A549 (cell line): ENCODE data around the gene RABGAP1L. TPM values are rescaled to one million over a fixed set of nuclear protein-coding genes. Genes with fewer than 3 reads are reported as not detected.
"Not testable (repeated sequence)": the region's sequence is repeated elsewhere in the genome, so short reads cannot be mapped to it uniquely, and the experiment has no call there.

Experiments used
- ATAC-seq, 2 experiments: fragments of 200-7000 bp in 1 of 2; fragments of >200 bp in 1 of 2; cut with Nextera tagmentation in 1 of 2; cut with Tn5 transposase in 1 of 2; 3 replicates each; pipeline versions ENCODE4 v1.8.0 to v1.9.1; 2018 to 2020; ENCODE audit warnings: mild to moderate bottlenecking in 1 of 2, moderate library complexity in 1 of 2
- CTCF ChIA-PET: fragments of 300-600 bp; sonication (Branson Sonifier 250); formaldehyde crosslinking; extraction: SDS; loops from one replicate; lab custom pipeline; 2021; ENCODE audit warnings: antibody characterized with exemption, inconsistent platforms; lab: Yijun Ruan, JAX
- POLR2A ChIA-PET: fragments of 350-600 bp; formaldehyde crosslinking; extraction: SDS; loops from one replicate; lab custom pipeline; 2021; ENCODE audit warnings: antibody characterized with exemption, inconsistent platforms; lab: Yijun Ruan, JAX
- DNase-seq, 2 experiments: peaks; one replicate each; pipeline versions ENCODE4 v3.0.0 to v3.0.0-alpha.2; 2011 to 2016; ENCODE audit warnings: low read depth in 1 of 2, low spot score in 1 of 2
- FAIRE-seq: peaks from 2 replicates; lab custom pipeline; 2011; peaks lifted over from hg19 to GRCh38; lab: Jason Lieb, UNC
- H3K27ac ChIP-seq, 2 experiments: fragments of >200 bp; sonication (Bioruptor Twin); formaldehyde crosslinking; 3 replicates each; pipeline ENCODE4 v1.5.1; 2016 to 2017
- H3K4me1 ChIP-seq: fragments of >200 bp; sonication (Bioruptor Twin); formaldehyde crosslinking; 3 replicates; pipeline ENCODE4 v1.6.1; 2016
- H3K4me2 ChIP-seq: fragments of >200 bp; sonication (Bioruptor Twin); formaldehyde crosslinking; 3 replicates; pipeline ENCODE4 v1.6.1; 2016
- H3K4me3 ChIP-seq: fragments of >200 bp; sonication (Bioruptor Twin); formaldehyde crosslinking; 3 replicates; pipeline ENCODE4 v1.5.1; 2016
- H3K9me3 ChIP-seq: fragments of >200 bp; sonication (Bioruptor Twin); formaldehyde crosslinking; 3 replicates; pipeline ENCODE4 v1.6.1; 2016
- CBX8 ChIP-seq: fragments of 200-600 bp; sonication (generic); IDR thresholded peaks from 2 replicates; pipeline ENCODE4 v1.6.1; 2016
- E2F6 ChIP-seq: IDR thresholded peaks from 2 replicates; pipeline ENCODE4 v1.6.1; 2012; ENCODE audit warnings: low read depth, borderline replicate concordance
- FOSB ChIP-seq: fragments of 250-450 bp; sonication (Bioruptor Pico); IDR thresholded peaks from 2 replicates; pipeline ENCODE4 v1.5.0; 2020; ENCODE audit warnings: mild to moderate bottlenecking, moderate library complexity
- FOXS1 ChIP-seq: fragments of 250-450 bp; sonication (Bioruptor Pico); IDR thresholded peaks from 2 replicates; pipeline ENCODE4 v1.5.0; 2020; ENCODE audit warnings: mild to moderate bottlenecking, moderate library complexity
- HEYL ChIP-seq: fragments of 250-450 bp; sonication (Bioruptor Pico); IDR thresholded peaks from 2 replicates; pipeline ENCODE4 v1.8.0; 2021; ENCODE audit warnings: mild to moderate bottlenecking, moderate library complexity
- HOXA7 ChIP-seq: fragments of 250-450 bp; sonication (Bioruptor Pico); IDR thresholded peaks from 2 replicates; pipeline ENCODE4 v1.5.0; 2020; ENCODE audit warnings: mild to moderate bottlenecking, moderate library complexity
- JUNB ChIP-seq: fragments of >200 bp; sonication (Bioruptor Twin); formaldehyde crosslinking; IDR thresholded peaks from 2 replicates; pipeline ENCODE4 v1.6.1; 2016
- MAZ ChIP-seq: fragments of 150-350 bp; IDR thresholded peaks from 2 replicates; pipeline ENCODE4 v1.6.1; 2014; ENCODE audit warnings: antibody characterized with exemption, low read depth, low read length, borderline replicate concordance
- NFE2L2 ChIP-seq: fragments of 150-350 bp; conservative IDR thresholded peaks from 2 replicates; pipeline ENCODE4 v1.6.1; 2014; ENCODE audit warnings: low read length
- NPAS2 ChIP-seq: fragments of 250-450 bp; sonication (Bioruptor Pico); IDR thresholded peaks from 2 replicates; pipeline ENCODE4 v1.8.0; 2022; ENCODE audit warnings: mild to moderate bottlenecking, moderate library complexity, borderline replicate concordance
- NR3C1 ChIP-seq: fragments of >200 bp; sonication (Bioruptor Twin); formaldehyde crosslinking; IDR thresholded peaks from 3 replicates; pipeline ENCODE4 v1.6.1; 2017
- PBX3 ChIP-seq: IDR thresholded peaks from 2 replicates; pipeline ENCODE4 v1.6.1; 2012
- POLR2AphosphoS2 ChIP-seq: conservative IDR thresholded peaks from 2 replicates; pipeline ENCODE4 v1.6.1; 2012; ENCODE audit warnings: low read length, improper control_type of control experiment, inconsistent platforms
- RAD21 ChIP-seq, 2 experiments: fragments of >200 bp in 1 of 2; sonication (Bioruptor Twin) in 1 of 2; formaldehyde crosslinking in 1 of 2; IDR thresholded peaks in 1 of 2; conservative IDR thresholded peaks in 1 of 2; 2 replicates in 1 of 2; 3 replicates in 1 of 2; pipeline ENCODE4 v1.6.1; 2012 to 2018; ENCODE audit warnings: inconsistent platforms in 1 of 2
- RCOR1 ChIP-seq: fragments of 150-350 bp; IDR thresholded peaks from 2 replicates; pipeline ENCODE4 v1.6.1; 2014; ENCODE audit warnings: antibody characterized with exemption, low read length, low read depth
- RNF2 ChIP-seq: fragments of 200-600 bp; sonication (generic); IDR thresholded peaks from 2 replicates; pipeline ENCODE4 v1.6.1; 2016; ENCODE audit warnings: low read depth, mild to moderate bottlenecking, antibody characterized with exemption, moderate library complexity, borderline replicate concordance
- SMC3 ChIP-seq: fragments of >200 bp; sonication (Bioruptor Twin); formaldehyde crosslinking; IDR thresholded peaks from 3 replicates; pipeline ENCODE4 v1.6.1; 2018; ENCODE audit warnings: inconsistent platforms
- ZNF302 ChIP-seq: fragments of 250-450 bp; sonication (Bioruptor Pico); IDR thresholded peaks from 2 replicates; pipeline ENCODE4 v1.9.0; 2021; ENCODE audit warnings: inconsistent platforms, mild to moderate bottlenecking, moderate library complexity
- WGBS: methylation state at CpG from one replicate; pipeline ENCODE4 v1.1.6; 2017; ENCODE audit errors: missing lambda C conversion rate; 5-methylcytosine and 5-hydroxymethylcytosine counted together
- polyA plus RNA-seq, 4 experiments: library from polyadenylated mRNA; depleted of rRNA in 3 of 4; stranded (reverse); fragments of >200 nt; fragmentation: RNase III in 1 of 4; extraction: RNeasy Plus Mini Kit Qiagen cat#74134 plus additional on column Dnase treatment in 1 of 4; gene quantifications; 2 replicates in 3 of 4; 3 replicates in 1 of 4; pipeline ENCODE4 v1.2.3, GENCODE V29; 2011 to 2017
- TF ChIP-seq, protein P1 (sequence below): fragments of >200 bp; sonication (Bioruptor Twin); formaldehyde crosslinking; IDR thresholded peaks from 2 replicates; pipeline ENCODE4 v1.6.1; 2016
- TF ChIP-seq, protein P2 (sequence below): fragments of 250-450 bp; sonication (Bioruptor Pico); IDR thresholded peaks from 2 replicates; pipeline ENCODE4 v1.5.0; 2020; ENCODE audit warnings: low read depth, mild to moderate bottlenecking, moderate library complexity
- TF ChIP-seq, protein P3 (sequence below): fragments of 450-650 bp; IDR thresholded peaks from 2 replicates; pipeline ENCODE4 v1.6.1; 2014; ENCODE audit warnings: antibody characterized with exemption
- TF ChIP-seq, protein P4 (sequence below): fragments of 150-350 bp; IDR thresholded peaks from 2 replicates; pipeline ENCODE4 v1.6.1; 2014; ENCODE audit warnings: low read depth, mild to moderate bottlenecking, low read length

Gene RABGAP1L
- polyA plus RNA-seq, 2 of the 4 experiments (the other 2 are of a cell fraction): 8.2 to 18.6 TPM

DNA sequence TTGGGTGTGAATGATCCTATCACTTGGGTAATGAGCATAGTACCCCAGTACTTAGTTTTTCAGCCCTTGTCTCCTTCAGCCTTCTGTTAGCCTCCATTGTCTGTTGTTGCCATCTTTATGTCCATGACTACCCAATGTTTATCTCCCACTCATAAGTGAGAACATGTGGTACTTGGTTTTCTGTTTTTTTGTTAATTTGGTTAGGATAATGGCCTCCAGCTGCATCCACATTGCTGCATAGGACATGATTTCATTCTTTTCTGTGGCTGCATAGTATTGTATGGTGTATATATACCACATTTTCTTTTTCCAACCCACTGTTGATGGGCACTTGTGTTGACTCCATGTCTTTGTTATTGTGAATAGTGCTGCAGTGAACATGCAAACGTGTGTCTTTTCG is 248.8 kb downstream of the RABGAP1L start:
- ChIA-PET CTCF (no interaction called here), POLR2A (no interaction called here)
- no peak overlapping the region for H3K27ac ChIP-seq
- H3K9me3 ChIP-seq: no peaks in the 10 kb centered on the region
- WGBS: 90% methylated on average over 2 of the region's 2 CpGs
- FAIRE-seq (no peak), DNase-seq (no peak), ATAC-seq (no peak)
- H3K4me3 ChIP-seq: no peak overlapping the region
- peaks cover 8% of the 10 kb centered on the region; the same call in 2 of the 3 replicates for H3K4me1 ChIP-seq
- TF ChIP-seq E2F6 (no peak), NR3C1 (no peak), FOSB (CRISPR knock-in tag) (no peak)
- TF ChIP-seq, protein P1, sequence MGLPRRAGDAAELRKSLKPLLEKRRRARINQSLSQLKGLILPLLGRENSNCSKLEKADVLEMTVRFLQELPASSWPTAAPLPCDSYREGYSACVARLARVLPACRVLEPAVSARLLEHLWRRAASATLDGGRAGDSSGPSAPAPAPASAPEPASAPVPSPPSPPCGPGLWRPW: no peak
- TF ChIP-seq, protein P2, sequence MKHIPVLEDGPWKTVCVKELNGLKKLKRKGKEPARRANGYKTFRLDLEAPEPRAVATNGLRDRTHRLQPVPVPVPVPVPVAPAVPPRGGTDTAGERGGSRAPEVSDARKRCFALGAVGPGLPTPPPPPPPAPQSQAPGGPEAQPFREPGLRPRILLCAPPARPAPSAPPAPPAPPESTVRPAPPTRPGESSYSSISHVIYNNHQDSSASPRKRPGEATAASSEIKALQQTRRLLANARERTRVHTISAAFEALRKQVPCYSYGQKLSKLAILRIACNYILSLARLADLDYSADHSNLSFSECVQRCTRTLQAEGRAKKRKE (CRISPR knock-in tag): no peak
- no peak overlapping the region for H3K4me2 ChIP-seq

GRCh38 chr1:174409801-174410200 is 250.5 kb downstream of the RABGAP1L start:
- ATAC-seq, H3K4me2 ChIP-seq, FAIRE-seq, H3K4me1 ChIP-seq, H3K9me3 ChIP-seq, DNase-seq, H3K4me3 ChIP-seq, CTCF ChIA-PET, H3K27ac ChIP-seq, POLR2A ChIA-PET: not testable (repeated sequence)
- 83% methylated on average over 3 of the region's 3 CpGs for WGBS

- FAIRE-seq (no peak), DNase-seq (peak in 1 of 2 experiments; percentile 22), ATAC-seq (no peak)
- ChIA-PET CTCF (interaction anchor here (1.3 kb wide), 1 partner anchor 15 kb away, joined by 3 read pairs; no protein-coding TSS in a partner anchor), POLR2A (no interaction called here)
- no peak overlapping the region for H3K4me2 ChIP-seq
- H3K9me3 ChIP-seq: no peaks in the 10 kb centered on the region
- TF ChIP-seq RAD21 (conservative IDR thresholded peaks at IDR 0.05 in 1 of 2, IDR thresholded peaks at IDR 0.05 in 1 of 2) (0 out of 5 replicates have a peak, but pooled peaks of 1 of the 2 experiments have one; percentile 7), NFE2L2 (no peak)
- no peaks in the 10 kb centered on the region for H3K4me1 ChIP-seq
- H3K27ac ChIP-seq: no peak overlapping the region
- no peak overlapping the region for H3K4me3 ChIP-seq
- 54% methylated on average over 4 of the region's 4 CpGs for WGBS
Measured at GRCh38 chr1:174413632-174414031, 254.3 kb downstream of the RABGAP1L start.

DNA sequence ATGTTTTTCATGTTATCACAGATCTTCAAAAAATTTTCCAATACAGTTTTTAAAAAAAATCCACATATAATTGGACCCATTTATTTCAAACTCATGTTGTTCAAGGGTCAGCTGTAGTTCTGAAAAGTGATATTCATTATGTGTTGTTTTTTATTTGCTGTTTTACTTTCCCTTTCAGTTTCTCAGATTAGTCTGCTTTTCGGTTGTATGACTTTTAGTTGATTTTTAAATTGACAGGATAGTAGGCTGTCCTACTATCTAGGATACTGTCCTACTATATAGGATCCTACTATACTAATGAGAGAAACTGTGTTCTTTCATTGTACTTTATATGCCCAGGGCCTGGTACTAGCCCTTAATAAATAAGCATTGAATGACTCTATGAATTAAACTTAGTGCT is 254.9 kb downstream of the RABGAP1L start:
- no peak for ATAC-seq
- 85% methylated on average over 1 of the region's 1 CpG for WGBS
- ChIA-PET CTCF (interaction anchor here (1.3 kb wide), 1 partner anchor 15 kb away, joined by 3 read pairs; no protein-coding TSS in a partner anchor), POLR2A (no interaction called here)
- Histone ChIP-seq H3K4me2 (no peak overlapping the region), H3K4me1 (no peaks in the 10 kb centered on the region), H3K9me3 (no peaks in the 10 kb centered on the region), H3K4me3 (no peak overlapping the region), H3K27ac (no peak overlapping the region)
- FAIRE-seq: no peak
- DNase-seq: no peak
- TF ChIP-seq CBX8: no peak
- no peak for TF ChIP-seq HOXA7
- no peak for TF ChIP-seq JUNB
- TF ChIP-seq, protein P3, sequence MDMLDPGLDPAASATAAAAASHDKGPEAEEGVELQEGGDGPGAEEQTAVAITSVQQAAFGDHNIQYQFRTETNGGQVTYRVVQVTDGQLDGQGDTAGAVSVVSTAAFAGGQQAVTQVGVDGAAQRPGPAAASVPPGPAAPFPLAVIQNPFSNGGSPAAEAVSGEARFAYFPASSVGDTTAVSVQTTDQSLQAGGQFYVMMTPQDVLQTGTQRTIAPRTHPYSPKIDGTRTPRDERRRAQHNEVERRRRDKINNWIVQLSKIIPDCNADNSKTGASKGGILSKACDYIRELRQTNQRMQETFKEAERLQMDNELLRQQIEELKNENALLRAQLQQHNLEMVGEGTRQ: no peak
- TF ChIP-seq, protein P4, sequence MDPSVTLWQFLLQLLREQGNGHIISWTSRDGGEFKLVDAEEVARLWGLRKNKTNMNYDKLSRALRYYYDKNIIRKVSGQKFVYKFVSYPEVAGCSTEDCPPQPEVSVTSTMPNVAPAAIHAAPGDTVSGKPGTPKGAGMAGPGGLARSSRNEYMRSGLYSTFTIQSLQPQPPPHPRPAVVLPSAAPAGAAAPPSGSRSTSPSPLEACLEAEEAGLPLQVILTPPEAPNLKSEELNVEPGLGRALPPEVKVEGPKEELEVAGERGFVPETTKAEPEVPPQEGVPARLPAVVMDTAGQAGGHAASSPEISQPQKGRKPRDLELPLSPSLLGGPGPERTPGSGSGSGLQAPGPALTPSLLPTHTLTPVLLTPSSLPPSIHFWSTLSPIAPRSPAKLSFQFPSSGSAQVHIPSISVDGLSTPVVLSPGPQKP: no peak
- no peak for TF ChIP-seq FOXS1 (CRISPR knock-in tag)
- no peak for TF ChIP-seq MAZ
- TF ChIP-seq POLR2AphosphoS2: no peak
- TF ChIP-seq PBX3: no peak
- TF ChIP-seq HEYL: no peak
- TF ChIP-seq NPAS2: no peak
- TF ChIP-seq, protein P2 (CRISPR knock-in tag): no peak
- TF ChIP-seq RCOR1: no peak
- no peak for TF ChIP-seq RNF2
- TF ChIP-seq SMC3: no peak
- no peak for TF ChIP-seq ZNF302 (CRISPR knock-in tag)
